Liver (tissue), 3 donors: ENCODE data around the gene CA9.

Experiments
- ATF3 ChIP-seq: IDR thresholded peaks from 2 replicates; pipeline ENCODE4 v1.6.1; 2016; ENCODE audit warnings: antibody characterized with exemption
- CTCF ChIP-seq: fragments of 150-350 bp; IDR thresholded peaks from 2 replicates; pipeline ENCODE4 v1.5.1; 2017; ENCODE audit warnings: improper control_type of control experiment, low read depth, low read length; ENCODE audit not compliant: missing input control
- EGR1 ChIP-seq, 2 donors: IDR thresholded peaks; 2 replicates each; pipeline ENCODE4 v1.6.1; 2016 to 2018; ENCODE audit warnings: antibody characterized with exemption in 2 of 2, low read depth in 2 of 2
- GABPA ChIP-seq, 2 donors: IDR thresholded peaks in 1 of 2; conservative IDR thresholded peaks in 1 of 2; 2 replicates each; pipeline ENCODE4 v1.6.1; 2016; ENCODE audit warnings: antibody characterized with exemption in 2 of 2, mild to moderate bottlenecking in 1 of 2, moderate library complexity in 1 of 2
- HNF4G ChIP-seq: IDR thresholded peaks from 2 replicates; pipeline ENCODE4 v1.6.1; 2016; ENCODE audit warnings: antibody characterized with exemption
- JUND ChIP-seq, 2 donors: IDR thresholded peaks; 2 replicates each; pipeline ENCODE4 v1.6.1; 2016; ENCODE audit warnings: antibody characterized with exemption in 2 of 2
- MAX ChIP-seq: IDR thresholded peaks from 2 replicates; pipeline ENCODE4 v1.6.1; 2016; ENCODE audit warnings: antibody characterized with exemption
- RAD21 ChIP-seq, 2 donors: IDR thresholded peaks; 2 replicates each; pipeline ENCODE4 v1.6.1; 2016; ENCODE audit warnings: antibody characterized with exemption in 2 of 2, mild to moderate bottlenecking in 2 of 2
- REST ChIP-seq: IDR thresholded peaks from 2 replicates; pipeline ENCODE4 v1.6.1; 2016; ENCODE audit warnings: antibody characterized with exemption, mild to moderate bottlenecking
- RXRA ChIP-seq, 2 donors: IDR thresholded peaks; 2 replicates each; pipeline ENCODE4 v1.6.1; 2017 to 2018; ENCODE audit warnings: antibody characterized with exemption in 2 of 2, mild to moderate bottlenecking in 1 of 2
- SP1 ChIP-seq: IDR thresholded peaks from 2 replicates; pipeline ENCODE4 v1.6.1; 2018; ENCODE audit warnings: antibody characterized with exemption, mild to moderate bottlenecking
- TAF1 ChIP-seq: conservative IDR thresholded peaks from 2 replicates; pipeline ENCODE4 v1.6.1; 2016; ENCODE audit warnings: antibody characterized with exemption, mild to moderate bottlenecking
- ZBTB33 ChIP-seq: IDR thresholded peaks from 2 replicates; pipeline ENCODE4 v1.6.1; 2016; ENCODE audit warnings: antibody characterized with exemption
- donor health status: healthy.
- donor health status: healthy.

GRCh38 chr9:35681341-35682002 is 7.7 kb downstream of the CA9 start:
- TF ChIP-seq CTCF (no peak), ZBTB33 (no peak), GABPA (IDR thresholded peaks at IDR 0.05 in 1 of 2, conservative IDR thresholded peaks at IDR 0.05 in 1 of 2) (no peak), RAD21 (IDR thresholded peaks at IDR 0.05) (no peak), REST (no peak), MAX (no peak), TAF1 (no peak), ATF3 (no peak), EGR1 (IDR thresholded peaks at IDR 0.05; ENCODE audit: low read depth in 2 of 2) (no peak), HNF4G (no peak), SP1 (no peak), RXRA (IDR thresholded peaks at IDR 0.05) (no peak), JUND (IDR thresholded peaks at IDR 0.05) (no peak)
